Hepatocyte (in vitro differentiated cells): ENCODE data around the gene CYP3A4.

Source experiments
- CTCF ChIP-seq: fragments of 200-600 bp; sonication (generic); IDR thresholded peaks from 2 replicates; pipeline ENCODE4 v1.5.1; 2016; ENCODE audit warnings: antibody characterized with exemption, mild to moderate bottlenecking; ENCODE audit not compliant: poor library complexity
- EZH2 ChIP-seq: fragments of 200-600 bp; sonication (generic); IDR thresholded peaks from 2 replicates; pipeline ENCODE4 v1.6.1; 2016; ENCODE audit warnings: antibody characterized with exemption, mild to moderate bottlenecking, borderline replicate concordance

DNA sequence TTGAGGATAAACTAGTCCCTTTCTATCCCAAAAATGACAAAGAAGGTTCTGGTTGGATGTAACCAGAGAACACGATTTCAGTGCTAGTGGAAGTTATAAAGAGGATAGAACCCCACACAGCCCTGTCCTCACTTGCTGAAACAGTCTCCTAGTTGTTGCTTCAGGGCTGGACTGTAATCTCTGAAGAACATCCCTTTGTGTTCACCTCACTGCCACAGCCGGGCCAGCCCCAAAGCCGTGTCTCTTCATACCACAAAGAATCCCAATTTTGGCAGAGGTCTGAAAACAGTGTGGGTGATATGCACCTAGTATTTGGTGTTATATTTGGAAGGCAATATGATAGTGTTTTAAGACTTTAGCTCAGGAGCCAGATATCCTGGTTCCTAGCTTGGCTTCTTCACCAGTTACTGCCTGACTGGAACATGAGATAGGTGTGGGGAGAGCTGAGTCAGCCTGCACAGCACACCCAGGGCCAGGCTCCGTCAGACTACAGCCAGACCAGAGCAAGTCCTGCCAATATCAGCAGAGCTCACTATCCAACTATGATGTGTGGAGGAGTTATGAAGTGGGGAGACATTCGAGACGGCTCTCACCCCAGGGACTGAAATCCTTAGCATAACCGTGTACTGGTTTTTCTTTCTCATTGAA, 21.2 kb downstream of the CYP3A4 start:
- TF ChIP-seq EZH2 (no peak), CTCF (no peak)
